ENCODE measurements around the gene CGNL1.

Gene CGNL1, protein sequence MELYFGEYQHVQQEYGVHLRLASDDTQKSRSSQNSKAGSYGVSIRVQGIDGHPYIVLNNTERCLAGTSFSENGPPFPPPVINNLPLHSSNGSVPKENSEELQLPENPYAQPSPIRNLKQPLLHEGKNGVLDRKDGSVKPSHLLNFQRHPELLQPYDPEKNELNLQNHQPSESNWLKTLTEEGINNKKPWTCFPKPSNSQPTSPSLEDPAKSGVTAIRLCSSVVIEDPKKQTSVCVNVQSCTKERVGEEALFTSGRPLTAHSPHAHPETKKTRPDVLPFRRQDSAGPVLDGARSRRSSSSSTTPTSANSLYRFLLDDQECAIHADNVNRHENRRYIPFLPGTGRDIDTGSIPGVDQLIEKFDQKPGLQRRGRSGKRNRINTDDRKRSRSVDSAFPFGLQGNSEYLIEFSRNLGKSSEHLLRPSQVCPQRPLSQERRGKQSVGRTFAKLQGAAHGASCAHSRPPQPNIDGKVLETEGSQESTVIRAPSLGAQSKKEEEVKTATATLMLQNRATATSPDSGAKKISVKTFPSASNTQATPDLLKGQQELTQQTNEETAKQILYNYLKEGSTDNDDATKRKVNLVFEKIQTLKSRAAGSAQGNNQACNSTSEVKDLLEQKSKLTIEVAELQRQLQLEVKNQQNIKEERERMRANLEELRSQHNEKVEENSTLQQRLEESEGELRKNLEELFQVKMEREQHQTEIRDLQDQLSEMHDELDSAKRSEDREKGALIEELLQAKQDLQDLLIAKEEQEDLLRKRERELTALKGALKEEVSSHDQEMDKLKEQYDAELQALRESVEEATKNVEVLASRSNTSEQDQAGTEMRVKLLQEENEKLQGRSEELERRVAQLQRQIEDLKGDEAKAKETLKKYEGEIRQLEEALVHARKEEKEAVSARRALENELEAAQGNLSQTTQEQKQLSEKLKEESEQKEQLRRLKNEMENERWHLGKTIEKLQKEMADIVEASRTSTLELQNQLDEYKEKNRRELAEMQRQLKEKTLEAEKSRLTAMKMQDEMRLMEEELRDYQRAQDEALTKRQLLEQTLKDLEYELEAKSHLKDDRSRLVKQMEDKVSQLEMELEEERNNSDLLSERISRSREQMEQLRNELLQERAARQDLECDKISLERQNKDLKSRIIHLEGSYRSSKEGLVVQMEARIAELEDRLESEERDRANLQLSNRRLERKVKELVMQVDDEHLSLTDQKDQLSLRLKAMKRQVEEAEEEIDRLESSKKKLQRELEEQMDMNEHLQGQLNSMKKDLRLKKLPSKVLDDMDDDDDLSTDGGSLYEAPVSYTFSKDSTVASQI
- total RNA-seq = 0 to 1.3 (median 0) reads per million in 4 experiments

DNA sequence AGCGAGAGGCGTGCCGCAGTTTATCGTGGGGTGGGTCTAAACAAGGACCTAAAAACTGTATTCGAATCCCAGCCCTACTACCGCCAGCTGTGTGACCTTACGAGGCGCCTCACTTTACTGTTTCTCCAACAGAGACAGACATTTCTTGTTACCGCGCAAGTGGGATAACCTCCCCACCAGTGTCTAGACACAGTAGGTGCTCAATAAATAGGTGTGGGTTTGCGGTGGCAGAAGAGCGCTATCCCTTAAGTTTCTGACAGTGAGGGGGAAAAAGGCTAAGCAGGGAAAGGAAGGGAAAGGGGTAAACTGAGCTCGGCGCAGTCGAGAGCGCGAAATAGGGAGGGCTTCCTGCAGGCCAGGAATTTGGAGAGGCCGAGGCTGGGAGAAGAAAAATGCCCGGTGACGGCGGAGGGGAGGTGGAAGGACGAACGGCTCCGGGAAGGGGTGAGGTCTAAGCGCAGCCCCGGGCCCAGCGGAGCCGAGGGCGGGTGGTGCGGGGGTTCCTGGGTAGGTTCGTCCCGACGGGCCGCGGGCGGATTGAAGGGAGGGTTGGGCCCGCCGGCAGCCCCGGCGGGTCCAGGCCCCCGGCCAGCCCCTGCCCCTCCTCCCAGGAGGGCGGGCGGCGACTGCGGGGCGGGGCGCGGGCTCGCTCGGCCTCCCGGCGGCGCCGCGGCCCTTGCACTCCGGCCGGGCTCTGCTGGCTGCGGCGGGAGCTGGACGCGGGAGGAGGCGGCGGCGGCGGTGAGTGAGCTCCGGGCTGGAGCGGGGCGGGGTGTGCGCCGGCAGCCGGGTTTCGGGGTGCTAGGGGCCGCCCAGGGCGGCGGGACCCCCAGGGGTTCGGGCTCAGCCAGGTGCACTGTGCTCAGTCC is at the start of gene CGNL1:
Gene CGNL1, plus strand, starts transcription at position 679 of the 869 bp plus-strand sequence. CDS start 61,495 bp downstream, outside the sequence.
- DNase-seq = no peak

DNA sequence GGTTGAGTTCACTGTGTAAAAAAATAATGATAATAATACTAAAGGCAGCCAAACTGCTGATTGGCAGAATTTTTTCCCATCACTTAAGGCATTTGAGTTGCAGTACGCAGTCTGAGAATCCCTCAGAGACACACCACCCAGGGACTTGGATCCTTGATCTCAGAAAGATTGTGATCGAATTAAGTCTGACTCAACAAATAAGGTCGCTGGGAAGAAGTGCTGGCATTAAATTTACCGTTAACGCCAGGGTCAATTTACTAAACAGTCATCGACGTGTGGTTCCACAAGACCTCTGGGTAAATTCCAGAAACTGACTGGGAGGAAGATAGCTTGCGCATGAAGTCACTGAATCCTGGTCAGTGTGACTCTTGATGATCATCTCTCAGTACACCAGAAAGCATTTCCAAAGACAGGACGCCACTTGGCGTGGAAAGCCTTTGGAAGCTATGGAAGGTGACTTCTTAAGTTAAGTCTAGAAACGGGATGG is 48.3 kb upstream of the CGNL1 start:
- no peak for DNase-seq

DNA sequence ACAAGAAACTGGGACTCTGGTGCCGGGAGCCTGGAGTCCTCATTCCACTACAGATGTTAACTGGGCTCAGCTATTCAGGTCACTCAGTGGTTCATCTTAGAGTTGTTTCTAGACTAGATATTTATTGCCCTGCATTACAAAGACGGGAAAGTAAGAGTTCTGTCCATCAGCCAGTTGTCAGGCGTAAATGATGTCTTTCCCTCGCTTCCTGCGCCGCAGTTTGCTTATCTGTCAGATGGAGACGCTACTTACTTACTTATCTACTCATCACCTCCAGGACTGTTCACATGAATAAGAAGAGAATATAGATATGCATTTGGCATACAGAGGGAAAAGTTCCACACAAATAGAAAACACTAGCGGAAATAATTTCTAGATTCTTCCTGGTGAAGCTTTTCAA is 47.8 kb upstream of the CGNL1 start:
- no peak for DNase-seq

DNA sequence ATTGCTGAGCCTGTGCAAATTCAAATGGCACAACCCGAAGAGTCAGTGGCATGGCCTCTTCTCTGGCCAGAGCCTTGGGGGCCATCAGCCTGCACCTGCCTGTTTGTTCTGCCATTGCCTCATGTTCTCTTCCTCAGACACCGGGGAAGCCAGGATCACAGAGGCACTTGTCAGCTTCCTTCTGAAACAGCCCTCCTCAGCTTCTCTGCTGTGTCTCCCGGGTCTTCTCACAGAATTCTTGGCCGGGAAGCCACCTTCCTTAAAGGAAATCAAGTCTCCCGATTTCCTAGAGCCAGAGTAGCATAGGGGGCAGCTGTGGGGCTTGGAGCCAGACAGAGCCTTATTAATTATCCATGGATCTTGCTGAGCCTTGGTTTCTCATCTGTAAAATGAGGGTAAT is 47.4 kb upstream of the CGNL1 start:
- DNase-seq = no peak

DNA sequence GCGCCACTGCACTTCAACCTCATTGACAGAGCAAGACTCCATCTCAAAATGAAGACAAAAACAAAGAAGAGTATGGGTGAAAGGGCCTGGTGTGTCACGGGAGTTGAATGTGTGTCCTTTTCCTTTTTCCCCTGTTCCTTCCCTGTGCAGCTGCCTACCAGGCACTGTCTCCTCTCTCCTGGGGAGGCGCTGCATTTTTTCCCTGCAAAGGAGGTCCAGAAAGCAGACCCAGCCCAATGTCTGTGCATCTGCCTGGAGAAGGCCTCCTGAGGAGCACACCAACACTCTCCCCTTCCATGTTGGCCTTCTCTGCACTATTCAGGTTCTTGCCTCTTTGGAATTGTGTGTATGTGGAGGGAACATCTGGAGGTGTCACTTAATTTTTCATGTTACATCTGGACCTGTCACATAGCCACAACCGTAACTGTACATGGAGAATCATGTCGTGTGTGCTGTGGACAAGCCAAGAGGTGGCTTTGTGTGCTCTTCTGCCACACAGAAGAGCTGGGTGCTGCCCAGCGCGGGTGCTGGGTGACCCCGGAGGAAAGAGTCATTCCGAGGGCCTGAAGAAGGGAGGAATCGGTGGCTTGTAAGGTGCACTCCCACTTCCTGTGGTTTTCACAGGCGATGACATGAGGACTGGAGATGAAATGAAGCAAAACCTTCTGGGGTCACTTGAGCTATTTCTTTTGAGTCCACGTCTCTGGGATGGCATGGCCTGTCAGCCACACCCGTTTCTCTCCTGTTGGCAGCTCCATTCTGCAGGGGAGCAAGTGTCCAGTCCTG is 46.5 kb upstream of the CGNL1 start:
- DNase-seq = no peak

DNA sequence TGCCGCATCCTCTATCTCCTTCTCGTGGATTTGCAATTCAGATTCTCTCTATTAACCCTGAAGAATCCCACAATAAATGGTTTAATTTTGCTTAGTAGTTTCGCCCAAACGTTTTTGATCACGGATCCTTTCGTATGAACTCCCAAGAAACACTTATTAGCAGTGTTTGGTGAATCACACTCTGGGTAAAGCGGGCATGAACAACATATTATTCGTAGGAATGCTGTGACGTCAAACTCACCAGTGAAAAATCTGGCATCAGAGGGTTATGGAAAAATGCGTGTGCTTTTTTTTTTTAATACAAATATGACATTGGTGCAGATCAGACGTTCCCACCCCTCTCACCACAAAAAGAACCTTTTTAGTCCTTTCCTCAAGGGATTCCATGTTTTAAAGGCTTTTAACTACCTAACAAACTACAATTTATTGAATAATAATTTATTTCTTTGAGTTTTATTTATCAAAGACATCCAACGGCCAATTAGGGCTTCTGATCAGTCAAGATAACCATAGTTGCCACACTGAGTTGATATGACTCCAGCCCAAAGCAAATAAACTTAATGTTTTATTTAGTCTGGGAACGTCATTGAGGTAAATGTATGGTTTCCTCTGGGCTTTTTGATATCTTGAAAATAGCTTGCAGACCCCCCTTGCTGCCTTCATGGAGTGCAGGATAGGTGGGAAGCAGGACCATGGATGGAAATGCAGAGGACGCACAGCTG is 45.5 kb upstream of the CGNL1 start:
- DNase-seq = no peak

DNA sequence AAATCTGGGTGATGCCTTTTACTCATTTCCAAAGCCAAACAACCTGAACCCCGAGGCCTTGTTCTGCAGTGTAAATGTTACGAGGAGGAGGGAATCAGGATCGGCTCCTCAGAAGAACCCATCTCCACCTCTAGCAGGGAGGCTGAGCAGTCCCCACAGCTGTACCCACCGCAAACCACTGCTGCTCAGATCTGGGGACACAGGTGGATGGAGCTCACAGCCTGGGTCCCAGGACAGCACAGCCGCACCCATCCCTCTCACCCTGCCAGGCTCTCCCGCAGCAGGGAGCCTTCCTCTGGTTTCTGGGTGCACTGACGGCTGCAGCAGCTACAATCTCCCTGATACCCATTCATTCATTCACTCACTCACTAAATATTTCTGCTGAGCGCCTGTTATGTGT is 44.0 kb upstream of the CGNL1 start:
- DNase-seq = no peak

DNA sequence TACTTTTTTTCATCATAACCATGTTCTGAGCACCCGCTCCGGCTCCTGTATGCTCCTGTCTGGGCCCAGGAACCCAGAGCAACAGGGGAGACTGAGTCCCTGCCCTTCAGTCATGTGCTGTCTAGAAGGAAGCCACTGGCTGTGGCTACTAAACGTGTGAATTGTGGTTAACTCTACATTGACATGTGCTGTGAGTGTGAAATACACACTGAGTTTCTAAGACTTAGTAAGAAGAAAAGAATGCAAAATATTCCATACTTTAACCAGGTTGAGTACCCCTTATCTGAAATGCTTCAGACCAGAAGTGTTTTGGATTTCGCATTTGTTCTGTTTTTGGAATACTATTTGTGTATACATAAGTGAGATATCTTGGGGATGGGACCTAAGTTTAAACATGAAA is 42.8 kb upstream of the CGNL1 start:
- no peak for DNase-seq

DNA sequence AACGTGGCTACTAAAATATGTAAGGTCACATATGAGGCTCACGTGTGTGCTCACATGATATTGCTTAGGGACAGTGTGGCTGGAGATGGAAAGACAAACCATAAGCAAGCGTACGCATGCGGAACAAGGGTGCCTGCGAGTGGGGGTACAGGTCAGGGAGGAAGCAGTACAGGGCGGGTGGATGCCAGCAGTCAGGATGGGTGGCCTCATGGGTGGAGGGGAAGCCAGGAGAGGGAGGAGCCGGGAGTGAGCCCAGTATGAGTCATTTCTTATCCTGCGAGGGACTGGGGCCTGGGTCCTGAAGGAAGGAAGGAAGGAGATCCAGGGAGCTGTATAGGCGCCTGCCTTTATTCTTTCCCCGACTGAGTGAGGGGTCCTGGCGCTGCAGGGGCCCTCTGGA is 42.0 kb upstream of the CGNL1 start:
- no peak for DNase-seq

DNA sequence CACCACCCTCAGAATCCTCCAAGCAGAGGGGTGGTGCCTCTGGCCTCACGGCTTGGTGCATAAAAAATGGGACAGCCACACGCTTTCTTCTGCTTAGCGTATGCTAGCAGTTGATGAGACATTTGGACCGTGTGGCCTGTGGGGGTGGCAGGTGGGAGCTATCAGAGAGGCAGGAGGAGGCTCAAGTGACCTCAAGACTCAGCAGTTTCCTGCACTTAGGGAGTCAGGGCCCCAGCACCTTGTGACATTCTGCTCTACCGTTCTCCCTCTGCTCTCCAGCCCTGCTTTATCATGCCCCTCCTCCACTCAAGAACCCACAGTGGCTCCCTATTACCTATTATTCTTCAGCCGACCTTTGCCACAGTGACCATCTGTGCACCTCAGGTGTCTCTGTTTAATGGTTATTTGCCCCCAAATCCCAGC is 41.0 kb upstream of the CGNL1 start:
- DNase-seq = no peak

DNA sequence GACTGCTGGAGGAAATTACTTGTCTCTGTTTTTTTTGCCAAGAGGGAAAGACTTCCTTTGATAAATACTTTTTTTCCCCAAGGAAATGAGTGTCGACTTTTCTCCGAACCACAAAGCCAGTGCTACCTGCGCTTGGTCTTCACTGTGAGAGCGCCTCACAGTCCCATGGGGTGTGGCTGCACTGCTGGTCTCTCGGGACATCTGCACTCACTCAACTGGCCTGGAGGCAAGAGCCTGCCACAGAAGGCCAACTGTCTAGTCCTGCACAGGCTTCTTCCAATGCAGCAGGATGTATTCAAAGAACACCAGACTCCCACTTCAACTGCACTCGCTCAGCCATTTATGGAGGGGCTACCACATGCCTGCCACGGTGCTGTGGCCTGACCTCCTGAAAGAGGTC is 40.6 kb upstream of the CGNL1 start:
- DNase-seq = no peak

DNA sequence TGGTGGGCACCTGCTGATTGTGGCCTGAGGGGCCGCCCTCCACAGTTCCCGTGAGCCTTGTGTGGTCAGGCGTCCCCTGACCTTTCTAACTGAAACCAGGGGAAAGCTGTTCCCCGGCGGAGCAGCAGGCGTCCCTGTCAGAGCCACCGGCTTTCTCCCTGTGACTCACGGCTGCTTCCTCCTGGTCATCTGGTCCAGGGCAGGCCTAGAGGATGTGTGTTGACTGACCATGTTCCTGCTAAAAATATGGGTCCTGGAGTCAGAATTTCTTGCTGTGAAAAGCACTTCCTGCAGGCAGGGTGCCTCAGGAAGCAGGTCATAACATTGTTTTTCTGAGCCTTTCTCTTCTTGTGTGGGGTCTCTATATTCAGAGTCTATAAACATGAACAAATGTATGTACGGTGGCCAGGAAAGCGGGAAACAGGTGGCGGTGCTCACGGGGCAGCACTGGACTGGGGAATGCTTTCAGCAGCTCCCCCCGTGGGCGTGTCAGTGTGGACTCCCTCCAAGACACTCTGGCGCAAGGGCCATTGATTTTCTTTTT is 38.4 kb upstream of the CGNL1 start:
- no peak for DNase-seq

DNA sequence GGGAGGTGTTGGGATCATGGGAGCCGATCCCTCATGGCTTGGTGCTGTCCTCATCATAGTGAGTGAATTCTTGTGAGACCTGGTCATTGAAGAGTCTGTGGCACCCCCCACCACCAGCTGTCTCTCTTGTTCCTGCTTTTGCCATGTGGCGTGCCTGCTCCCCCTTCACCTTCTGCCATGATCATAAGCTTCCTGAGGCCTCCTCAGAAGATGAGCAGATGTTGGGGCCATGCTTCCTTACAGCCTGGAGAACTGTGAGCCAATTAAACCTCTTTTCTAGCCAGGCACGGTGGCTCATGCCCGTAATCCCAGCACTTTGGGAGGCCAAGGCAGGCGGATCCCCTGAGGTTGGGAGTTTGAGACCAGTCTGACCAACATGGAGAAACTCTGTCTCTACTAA is 37.0 kb upstream of the CGNL1 start:
- no peak for DNase-seq

DNA sequence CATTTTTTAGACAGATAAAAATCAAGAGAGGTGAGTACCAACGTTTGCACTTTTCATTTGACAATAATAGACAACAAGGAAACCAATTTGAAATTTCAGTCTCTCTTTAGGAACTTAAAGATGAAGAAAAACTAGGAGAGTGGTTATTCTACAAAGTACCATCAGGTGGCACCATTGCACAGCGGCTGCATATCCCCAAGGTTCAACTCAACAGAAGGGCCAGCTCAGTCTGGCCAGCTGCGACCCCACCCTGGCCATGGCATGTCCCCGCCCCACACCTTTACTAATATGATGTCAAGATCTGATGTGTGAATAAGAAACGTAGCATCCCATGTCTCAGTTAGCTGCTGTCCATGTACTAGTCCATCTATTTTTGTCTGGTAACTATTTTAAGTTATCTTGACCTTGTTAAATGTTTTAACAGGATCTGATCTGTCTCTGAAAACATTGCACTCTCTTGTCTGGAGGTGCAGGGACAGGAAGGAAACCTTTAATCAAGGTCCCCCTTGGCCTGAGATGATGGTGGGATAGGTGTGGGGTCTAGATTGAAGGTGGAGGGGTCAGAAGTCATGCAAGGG is 35.5 kb upstream of the CGNL1 start:
- no peak for DNase-seq

DNA sequence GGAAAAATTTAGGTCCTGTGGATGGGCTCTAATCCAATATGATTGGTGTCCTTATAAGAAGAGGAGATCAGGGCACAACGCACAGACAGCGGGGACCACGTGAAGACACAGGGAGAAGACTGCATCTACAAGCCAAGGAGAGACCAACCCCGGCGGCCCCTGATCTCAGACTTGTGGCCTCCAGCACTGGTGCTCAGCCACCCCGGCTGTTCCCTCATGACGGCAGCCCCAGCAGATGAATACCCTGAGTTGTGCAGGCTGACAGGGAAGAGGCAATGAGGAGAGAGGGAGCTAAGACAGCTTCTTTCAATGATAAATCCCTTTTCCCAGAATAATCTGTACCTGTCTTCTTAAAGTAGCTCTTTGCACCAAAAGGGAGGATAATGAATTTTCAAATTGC is 33.3 kb upstream of the CGNL1 start:
- no peak for DNase-seq

DNA sequence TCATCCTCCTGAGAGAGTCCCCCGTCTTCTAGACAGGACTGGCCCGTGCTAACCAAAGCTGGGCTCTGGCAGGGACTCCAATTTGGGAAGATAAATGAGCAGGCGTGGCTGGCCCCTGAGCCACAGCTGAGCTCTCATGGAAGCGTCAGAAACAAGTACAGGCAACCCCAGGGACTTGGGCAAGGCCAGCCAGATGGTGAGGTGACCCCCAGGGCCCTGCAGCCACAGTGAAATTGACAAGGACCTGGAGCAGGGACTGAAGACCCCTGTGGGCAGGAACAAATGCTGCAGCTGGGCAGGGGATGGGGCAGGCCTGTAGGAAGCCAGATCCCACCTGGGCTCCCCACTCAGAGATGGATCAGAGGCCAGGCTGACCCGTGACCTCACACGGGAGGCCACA is 32.8 kb upstream of the CGNL1 start:
- DNase-seq = no peak

DNA sequence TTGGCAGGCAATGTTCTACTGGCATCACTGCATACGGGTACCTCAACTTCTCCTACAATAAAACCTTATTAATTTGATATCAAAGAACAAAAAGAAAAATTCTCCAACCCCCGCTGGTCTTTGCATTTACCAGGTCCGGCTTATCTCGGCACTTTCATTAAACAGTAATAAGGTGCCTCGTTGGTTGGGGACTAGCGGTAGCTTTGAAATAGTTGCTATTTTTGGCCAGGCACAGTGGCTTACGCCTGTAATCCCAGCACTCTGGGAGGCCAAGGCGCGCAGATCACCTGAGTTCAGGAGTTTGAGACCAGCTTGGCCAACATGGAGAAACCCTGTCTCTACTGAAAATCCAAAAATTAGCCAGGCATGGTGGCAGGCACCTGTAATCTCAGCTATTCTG is 32.0 kb upstream of the CGNL1 start:
- no peak for DNase-seq

DNA sequence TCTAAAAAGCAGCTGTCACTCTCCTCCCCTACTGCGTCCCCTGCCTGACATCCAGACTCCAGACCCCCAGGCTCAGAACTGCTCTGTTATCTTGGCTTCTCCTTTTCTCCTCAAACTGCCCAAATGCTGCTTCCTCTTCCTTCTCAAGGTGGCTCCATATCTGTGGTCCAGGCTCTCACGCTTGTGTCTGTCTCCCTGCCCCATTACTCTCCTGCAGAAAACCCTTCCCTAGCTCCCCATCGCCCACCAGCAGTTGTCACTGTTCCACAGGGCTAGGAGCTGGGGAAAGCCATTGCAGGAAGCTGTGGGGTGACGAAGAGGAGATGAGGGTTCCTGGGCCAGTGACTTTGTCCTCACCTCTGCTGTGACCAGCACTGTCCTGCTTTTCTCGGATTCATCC is 30.7 kb upstream of the CGNL1 start:
- DNase-seq = no peak

DNA sequence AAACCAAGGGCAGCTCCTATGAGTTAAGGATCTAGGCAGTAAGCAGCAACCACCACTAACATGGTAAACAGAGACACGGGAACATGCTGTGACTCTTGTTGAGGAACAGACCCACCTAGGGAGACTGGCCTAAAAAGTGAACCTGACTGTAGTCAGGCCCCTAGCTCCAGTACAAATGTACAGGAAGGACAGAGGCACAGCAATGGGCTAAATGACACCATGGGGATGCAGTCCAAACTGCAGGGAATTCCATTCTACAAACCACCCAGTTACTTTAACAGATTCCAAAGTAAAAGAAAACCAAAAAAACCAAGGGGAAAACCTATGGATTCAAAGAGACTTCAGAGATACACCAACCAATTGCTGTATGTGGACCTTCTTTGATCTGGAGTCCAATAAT is 28.2 kb upstream of the CGNL1 start:
- no peak for DNase-seq
